ENCODE results near the gene TP73.

Gene TP73

GRCh38 chr1:3609016-3609768, 43.1 kb upstream of the TP73 start:
- Histone ChIP-seq H3K36me3 (replicated peaks; ENCODE audit: low read depth, low read length) (no peaks in the 10 kb centered on the region), H4K20me1 (ENCODE audit: insufficient read depth, low read length) (no peaks in the 10 kb centered on the region), H3K4me2 (ENCODE audit: low read length) (no peak overlapping the region), H3K79me2 (ENCODE audit: low read length) (no peaks in the 10 kb centered on the region), H3K4me3 (ENCODE audit: low read length) (no peak overlapping the region), H3K27me3 (ENCODE audit: low read depth, low read length) (no peaks in the 10 kb centered on the region), H2AFZ (ENCODE audit: low read depth, low read length) (no peak overlapping the region), H3K9ac (ENCODE audit: low read length) (no peak overlapping the region), H3K4me1 (ENCODE audit: low read length) (no peaks in the 10 kb centered on the region), H3K9me3 (ENCODE audit: insufficient read depth, low read length) (no peaks in the 10 kb centered on the region), H3K27ac (ENCODE audit: low read length) (no peak overlapping the region)
- TF ChIP-seq CTCF (IDR thresholded peaks at IDR 0.05; ENCODE audit: low read depth, low read length) (no peak), EZH2phosphoT487 (IDR thresholded peaks at IDR 0.05; ENCODE audit: low read depth) (no peak)

- no peak overlapping the region for H3K4me2 ChIP-seq (ENCODE audit: low read length)
- H3K4me1 ChIP-seq (ENCODE audit: low read length) = no peaks in the 10 kb centered on the region
- no peak overlapping the region for H3K9ac ChIP-seq (ENCODE audit: low read length)
- H3K9me3 ChIP-seq (ENCODE audit: insufficient read depth, low read length) = no peaks in the 10 kb centered on the region
- H4K20me1 ChIP-seq (ENCODE audit: insufficient read depth, low read length) = no peaks in the 10 kb centered on the region
- H3K36me3 ChIP-seq (replicated peaks; ENCODE audit: low read depth, low read length) = no peaks in the 10 kb centered on the region
- no peak overlapping the region for H2AFZ ChIP-seq (ENCODE audit: low read depth, low read length)
- no peaks in the 10 kb centered on the region for H3K79me2 ChIP-seq (ENCODE audit: low read length)
- no peak for TF ChIP-seq CTCF (IDR thresholded peaks at IDR 0.05; ENCODE audit: low read depth, low read length)
- TF ChIP-seq EZH2phosphoT487 (IDR thresholded peaks at IDR 0.05; ENCODE audit: low read depth) = no peak
- no peak overlapping the region for H3K27ac ChIP-seq (ENCODE audit: low read length)
- H3K27me3 ChIP-seq (ENCODE audit: low read depth, low read length) = peaks cover 7% of the 10 kb centered on the region
- no peak overlapping the region for H3K4me3 ChIP-seq (ENCODE audit: low read length)
Observed at GRCh38 chr1:3609769-3610526, 42.4 kb upstream of the TP73 start.

- Histone ChIP-seq H3K4me2 (ENCODE audit: low read length) (no peak overlapping the region), H3K4me1 (ENCODE audit: low read length) (no peaks in the 10 kb centered on the region), H3K27me3 (ENCODE audit: low read depth, low read length) (peaks cover 12% of the 10 kb centered on the region), H3K79me2 (ENCODE audit: low read length) (no peaks in the 10 kb centered on the region), H3K9me3 (ENCODE audit: insufficient read depth, low read length) (no peaks in the 10 kb centered on the region), H3K9ac (ENCODE audit: low read length) (no peak overlapping the region), H3K36me3 (replicated peaks; ENCODE audit: low read depth, low read length) (no peaks in the 10 kb centered on the region), H3K4me3 (ENCODE audit: low read length) (no peak overlapping the region), H4K20me1 (ENCODE audit: insufficient read depth, low read length) (no peaks in the 10 kb centered on the region), H2AFZ (ENCODE audit: low read depth, low read length) (no peak overlapping the region), H3K27ac (ENCODE audit: low read length) (no peak overlapping the region)
- no peak for TF ChIP-seq CTCF (IDR thresholded peaks at IDR 0.05; ENCODE audit: low read depth, low read length)
- TF ChIP-seq EZH2phosphoT487 (IDR thresholded peaks at IDR 0.05; ENCODE audit: low read depth) = no peak
Observed at GRCh38 chr1:3610527-3611169, 41.7 kb upstream of the TP73 start.
